Naive thymus-derived CD4-positive, alpha-beta T cell (primary cell): ENCODE results near the gene CLIP2. TPM values are rescaled to one million over a fixed set of nuclear protein-coding genes. Genes with fewer than 3 reads are reported as not detected.
A peak's percentile ranks its signal among the peaks of the same experiment; 100 is the strongest.
"Not testable (repeated sequence)": the region's sequence is repeated elsewhere in the genome, so short reads cannot be mapped to it uniquely, and the experiment has no call there.

Experiments
- ATAC-seq: fragments of 150-1000 bp; cut with Tn5 transposase; 2 replicates; pipeline ENCODE4 v1.10.0; 2021; ENCODE audit warnings: mild to moderate bottlenecking, moderate library complexity
- CTCF ChIA-PET: fragments of 350-600 bp; sonication (Branson Sonifier 250); formaldehyde crosslinking; loops from one replicate; lab custom pipeline; 2021; ENCODE audit warnings: antibody characterized with exemption; lab: Charles Lee
- POLR2A ChIA-PET: fragments of 350-600 bp; sonication (Branson Sonifier 250); formaldehyde crosslinking; loops from one replicate; lab custom pipeline; 2021; ENCODE audit warnings: antibody characterized with exemption, inconsistent platforms; lab: Charles Lee
- DNase-seq, 9 donors: peaks; one replicate each; pipeline versions ENCODE4 v3.0.0 to v3.0.0-alpha.2; 2020 to 2022; ENCODE audit warnings: mixed read lengths in 1 of 9
- H3K27ac ChIP-seq: one replicate; pipeline ENCODE4 v1.7.0; 2013; ENCODE audit warnings: mild to moderate bottlenecking, low read depth, low read length, moderate library complexity
- H3K27me3 ChIP-seq, 2 donors: one replicate each; pipeline ENCODE4 v1.7.0; 2013; ENCODE audit warnings: low read length in 2 of 2, mild to moderate bottlenecking in 2 of 2, moderate library complexity in 2 of 2; ENCODE audit not compliant: control insufficient read depth in 2 of 2, insufficient read depth in 2 of 2
- H3K36me3 ChIP-seq, 3 experiments: 1 replicate in 2 of 3; 2 replicates in 1 of 3; pipeline ENCODE4 v1.7.0; 2013; ENCODE audit warnings: low read length in 3 of 3, mild to moderate bottlenecking in 3 of 3, moderate library complexity in 1 of 3; ENCODE audit not compliant: insufficient read depth in 3 of 3, control insufficient read depth in 2 of 3
- H3K4me1 ChIP-seq, 2 donors: one replicate each; pipeline ENCODE4 v1.7.0; 2013; ENCODE audit warnings: low read length in 2 of 2, mild to moderate bottlenecking in 2 of 2, moderate library complexity in 1 of 2; ENCODE audit not compliant: control insufficient read depth in 2 of 2, insufficient read depth in 2 of 2
- H3K4me3 ChIP-seq: 2 replicates; pipeline ENCODE4 v1.7.0; 2013; ENCODE audit warnings: mild to moderate bottlenecking, low read length
- H3K9me3 ChIP-seq, 3 experiments: 1 replicate in 2 of 3; 2 replicates in 1 of 3; pipeline ENCODE4 v1.7.0; 2013; ENCODE audit warnings: low read length in 3 of 3; ENCODE audit not compliant: control insufficient read depth in 2 of 3
- H3K27ac Mint-ChIP-seq, 9 donors: one replicate each; pipeline ENCODE4 v1.8.0; 2020 to 2022; ENCODE audit warnings: mixed read lengths in 9 of 9, mild to moderate bottlenecking in 8 of 9, moderate library complexity in 5 of 9, inconsistent platforms in 2 of 9
- H3K27me3 Mint-ChIP-seq, 5 donors: one replicate each; pipeline ENCODE4 v1.8.0; 2021 to 2022; ENCODE audit warnings: mixed read lengths in 5 of 5, mild to moderate bottlenecking in 1 of 5
- H3K36me3 Mint-ChIP-seq, 5 donors: one replicate each; pipeline ENCODE4 v1.8.0; 2020 to 2022; ENCODE audit warnings: mixed read lengths in 5 of 5, mild to moderate bottlenecking in 3 of 5, inconsistent platforms in 1 of 5
- H3K4me1 Mint-ChIP-seq, 7 donors: one replicate each; pipeline ENCODE4 v1.8.0; 2020 to 2022; ENCODE audit warnings: mixed read lengths in 7 of 7, mild to moderate bottlenecking in 3 of 7, inconsistent platforms in 1 of 7
- H3K4me3 Mint-ChIP-seq, 10 donors: one replicate each; pipeline ENCODE4 v1.8.0; 2020 to 2022; ENCODE audit warnings: mild to moderate bottlenecking in 10 of 10, mixed read lengths in 10 of 10, moderate library complexity in 6 of 10, inconsistent platforms in 2 of 10
- H3K9me3 Mint-ChIP-seq, 11 donors: one replicate each; pipeline ENCODE4 v1.8.0; 2020 to 2022; ENCODE audit warnings: mixed read lengths in 11 of 11, mild to moderate bottlenecking in 4 of 11, inconsistent platforms in 1 of 11, moderate library complexity in 1 of 11
- intact Hi-C, 2 donors: fragments of 100-400 bp; cut with micrococcal nuclease; formaldehyde crosslinking; loops; one replicate each; pipeline ENCODE4 v1.15.1; 2023
- polyA plus RNA-seq, 2 donors: library from polyadenylated mRNA; unstranded; fragments of 300-500 nt; fragmentation: Illumina TruSeq; gene quantifications; one replicate each; pipeline ENCODE4 v1.2.3, GENCODE V29; 2021
- total RNA-seq, 6 experiments: library from RNA in 5 of 6; stranded (reverse) in 5 of 6; gene quantifications; 1 replicate in 5 of 6; 2 replicates in 1 of 6; pipeline ENCODE4 v1.2.3 and lab custom pipeline; 2021 to 2026

CLIP2 gene
- total RNA-seq = 10 to 100 TPM in 1 of 5 experiments, 1 to 10 TPM in 4; 1.1 to 11.4 (median 3.1) TPM
- under 1 TPM; 0.02 to 0.61 TPM for polyA plus RNA-seq
- 3.6 reads per million, percentile 19 among the genes with 10 or more reads in this experiment for total RNA-seq (lab: John Stamatoyannopoulos, UW)

- ATAC-seq (peak; percentile 92), DNase-seq (peak; percentile 38 to 77 (median 64))
- CTCF ChIA-PET = interaction anchor here (0.5 to 0.6 kb wide), 2 partner anchors 11 to 114 kb away, joined by 3 to 4 read pairs; no protein-coding TSS in a partner anchor
- H3K36me3 Mint-ChIP-seq = no peaks in the 10 kb centered on the region
- peaks cover 13 to 24% (median 18%) of the 10 kb centered on the region in 7 donors for H3K4me1 Mint-ChIP-seq
- intact Hi-C loops = loop anchor here (1.0 to 10.0 kb wide), 5 partner anchors 19 to 116 kb away; partner anchors contain the start of genes EIF4H (in 2 of the 2) and RFC2 (in 2 of the 2)
- Histone ChIP-seq H3K4me1 (peaks cover 15 to 20% of the 10 kb centered on the region in 2 donors), H3K9me3 (no peaks in the 10 kb centered on the region), H3K4me3 (peak within 1 kb of the TSS; percentile 79), H3K36me3 (no peaks in the 10 kb centered on the region), H3K27me3 (no peaks in the 10 kb centered on the region), H3K27ac (peak within 1 kb of the TSS; percentile 40)
- H3K27ac Mint-ChIP-seq = peak within 1 kb of the TSS in 7 of 9 donors; percentile 69 to 80 (median 76)
- POLR2A ChIA-PET = interaction anchor here (0.6 to 2.2 kb wide), 2 partner anchors 19 to 358 kb away, joined by 6 to 14 read pairs; no protein-coding TSS in a partner anchor
- no peaks in the 10 kb centered on the region for H3K9me3 Mint-ChIP-seq
- H3K4me3 Mint-ChIP-seq = peak within 1 kb of the TSS; percentile 85 to 91 (median 90)
- peaks cover 0 to 39% (median 0%) of the 10 kb centered on the region in 5 donors for H3K27me3 Mint-ChIP-seq
Measured at GRCh38 chr7:74289018-74289658, at the start of gene CLIP2. Gene CLIP2, plus strand, starts transcription at chr7:74289407. Its CDS starts 28,140 bp downstream, at chr7:74317547.

GRCh38 chr7:74240482-74240881 is 48.7 kb upstream of the CLIP2 start:
- no peak overlapping the region for H3K27ac Mint-ChIP-seq
- no peaks in the 10 kb centered on the region for H3K9me3 ChIP-seq
- H3K27me3 ChIP-seq = no peaks in the 10 kb centered on the region
- no peak overlapping the region for H3K4me3 Mint-ChIP-seq
- ChIA-PET CTCF (no interaction called here), POLR2A (no interaction called here)
- no peak overlapping the region for H3K4me3 ChIP-seq
- peaks cover 0 to 24% (median 0%) of the 10 kb centered on the region in 7 donors for H3K4me1 Mint-ChIP-seq
- H3K36me3 ChIP-seq = peaks cover 5 to 84% (median 10%) of the 10 kb centered on the region in 3 experiments
- H3K36me3 Mint-ChIP-seq = peaks cover 0 to 34% (median 22%) of the 10 kb centered on the region in 5 donors
- no peak overlapping the region for H3K27ac ChIP-seq
- peaks cover 0 to 3% of the 10 kb centered on the region in 2 donors for H3K4me1 ChIP-seq
- H3K9me3 Mint-ChIP-seq = no peaks in the 10 kb centered on the region
- ATAC-seq = no peak
- H3K27me3 Mint-ChIP-seq = no peaks in the 10 kb centered on the region
- DNase-seq = no peak
- intact Hi-C loops = no loop called here

GRCh38 chr7:74242122-74242443 is 47.1 kb upstream of the CLIP2 start:
- Histone ChIP-seq H3K27ac (no peak overlapping the region), H3K9me3 (no peaks in the 10 kb centered on the region), H3K27me3 (no peaks in the 10 kb centered on the region), H3K4me3 (no peak overlapping the region), H3K4me1 (no peaks in the 10 kb centered on the region), H3K36me3 (peaks cover 4 to 80% (median 14%) of the 10 kb centered on the region in 3 experiments)
- H3K4me3 Mint-ChIP-seq = no peak overlapping the region
- DNase-seq (no peak), ATAC-seq (no peak)
- CTCF ChIA-PET = interaction anchor here (0.6 kb wide), 1 partner anchor 367 kb away, joined by 5 read pairs; no protein-coding TSS in a partner anchor
- POLR2A ChIA-PET = no interaction called here
- peaks cover 0 to 34% (median 20%) of the 10 kb centered on the region in 5 donors for H3K36me3 Mint-ChIP-seq
- H3K27me3 Mint-ChIP-seq = no peaks in the 10 kb centered on the region
- H3K9me3 Mint-ChIP-seq = no peaks in the 10 kb centered on the region
- intact Hi-C loops = no loop called here
- H3K27ac Mint-ChIP-seq = no peak overlapping the region
- H3K4me1 Mint-ChIP-seq = peaks cover 0 to 19% (median 0%) of the 10 kb centered on the region in 7 donors

- ChIA-PET CTCF (no interaction called here), POLR2A (no interaction called here)
- intact Hi-C loops = no loop called here
- H3K36me3 ChIP-seq = peaks cover 0 to 79% (median 5%) of the 10 kb centered on the region in 3 experiments
- Mint-ChIP-seq H3K27ac (no peak overlapping the region), H3K4me1 (peaks cover 0 to 30% (median 7%) of the 10 kb centered on the region in 7 donors), H3K4me3 (no peak overlapping the region), H3K9me3 (no peaks in the 10 kb centered on the region), H3K27me3 (no peaks in the 10 kb centered on the region), H3K36me3 (peaks cover 0 to 44% (median 16%) of the 10 kb centered on the region in 5 donors)
- H3K4me3 ChIP-seq = no peak overlapping the region
- no peak for ATAC-seq
- no peaks in the 10 kb centered on the region for H3K4me1 ChIP-seq
- H3K27me3 ChIP-seq = no peaks in the 10 kb centered on the region
- no peaks in the 10 kb centered on the region for H3K9me3 ChIP-seq
- no peak overlapping the region for H3K27ac ChIP-seq
- DNase-seq = no peak
Measured at GRCh38 chr7:74246497-74246896, 42.7 kb upstream of the CLIP2 start.

GRCh38 chr7:74248156-74248555 is 41.1 kb upstream of the CLIP2 start:
- peaks cover 0 to 2% of the 10 kb centered on the region in 2 donors for H3K4me1 ChIP-seq
- peaks cover 0 to 32% (median 12%) of the 10 kb centered on the region in 7 donors for H3K4me1 Mint-ChIP-seq
- no peaks in the 10 kb centered on the region for H3K9me3 ChIP-seq
- H3K36me3 Mint-ChIP-seq = peaks cover 0 to 35% (median 14%) of the 10 kb centered on the region in 5 donors
- POLR2A ChIA-PET = no interaction called here
- no peak overlapping the region for H3K27ac ChIP-seq
- DNase-seq (no peak), ATAC-seq (no peak)
- intact Hi-C loops = no loop called here
- CTCF ChIA-PET = interaction anchor here (0.7 kb wide), 1 partner anchor 41 kb away, joined by 3 read pairs; no protein-coding TSS in a partner anchor
- H3K9me3 Mint-ChIP-seq = no peaks in the 10 kb centered on the region
- H3K36me3 ChIP-seq = peaks cover 0 to 64% (median 4%) of the 10 kb centered on the region in 3 experiments
- no peaks in the 10 kb centered on the region for H3K27me3 Mint-ChIP-seq
- no peak overlapping the region for H3K4me3 ChIP-seq
- no peak overlapping the region for H3K4me3 Mint-ChIP-seq
- H3K27ac Mint-ChIP-seq = peak overlapping the region in 1 of 9 donors; percentile 33
- H3K27me3 ChIP-seq = no peaks in the 10 kb centered on the region

GRCh38 chr7:74249058-74249457 is 40.1 kb upstream of the CLIP2 start:
- peaks cover 0 to 61% (median 4%) of the 10 kb centered on the region in 3 experiments for H3K36me3 ChIP-seq
- POLR2A ChIA-PET = interaction anchor here (1.0 kb wide), 1 partner anchor 66 kb away, joined by 3 read pairs; no protein-coding TSS in a partner anchor
- H3K4me3 Mint-ChIP-seq = not testable (repeated sequence)

More at GRCh38 chr7:74249058-74249457, 40.1 kb upstream of the CLIP2 start:
- intact Hi-C loops, H3K4me1 ChIP-seq, H3K9me3 ChIP-seq, ATAC-seq, H3K9me3 Mint-ChIP-seq, CTCF ChIA-PET, H3K27ac ChIP-seq, DNase-seq, H3K27me3 ChIP-seq, H3K4me3 ChIP-seq, H3K27me3 Mint-ChIP-seq, H3K27ac Mint-ChIP-seq: not testable (repeated sequence)
- Mint-ChIP-seq H3K4me1 (peaks cover 0 to 35% (median 13%) of the 10 kb centered on the region in 7 donors), H3K36me3 (peaks cover 0 to 31% (median 13%) of the 10 kb centered on the region in 5 donors)
